Ovary (tissue), 9 donors: ENCODE data around the gene ZNF747. TPM values are rescaled to one million over a fixed set of nuclear protein-coding genes. Genes with fewer than 3 reads are reported as not detected.

ENCODE experiments used
- DNase-seq, 5 donors: peaks; one replicate each; pipeline ENCODE4 v3.0.0-alpha.2; 2019 to 2020
- H3K27ac ChIP-seq, 2 donors: fragments of 200-600 bp; one replicate each; pipeline versions ENCODE4 v1.5.1 to v1.8.0; 2019 to 2022
- H3K27me3 ChIP-seq: fragments of 200-600 bp; one replicate; pipeline ENCODE4 v1.8.0; 2022
- H3K36me3 ChIP-seq: fragments of 200-600 bp; sonication (generic); one replicate; pipeline ENCODE4 v1.5.1; 2019
- H3K4me1 ChIP-seq: one replicate; pipeline ENCODE4 v1.8.1; 2013; ENCODE audit warnings: mild to moderate bottlenecking, moderate library complexity; ENCODE audit not compliant: insufficient read depth
- H3K4me3 ChIP-seq: fragments of 200-600 bp; sonication (generic); one replicate; pipeline ENCODE4 v1.5.1; 2017
- H3K9me3 ChIP-seq, 2 donors: fragments of 200-600 bp in 1 of 2; sonication (generic) in 1 of 2; one replicate each; pipeline versions ENCODE4 v1.5.1 to v1.8.1; 2013 to 2019; ENCODE audit warnings: mild to moderate bottlenecking in 1 of 2, moderate library complexity in 1 of 2
- CTCF ChIP-seq, 3 donors: fragments of 450-650 bp in 2 of 3; fragments of 200-600 bp in 1 of 3; IDR thresholded peaks; one replicate each; pipeline versions ENCODE4 v1.5.1 to v1.8.0; 2016 to 2022; ENCODE audit warnings: antibody characterized with exemption in 3 of 3, mild to moderate bottlenecking in 1 of 3
- EP300 ChIP-seq: sonication (generic); formaldehyde crosslinking; IDR thresholded peaks from one replicate; pipeline ENCODE4 v1.6.1; 2017; ENCODE audit warnings: antibody characterized with exemption
- POLR2A ChIP-seq: fragments of 450-650 bp; IDR thresholded peaks from one replicate; pipeline ENCODE4 v1.6.1; 2017; ENCODE audit warnings: antibody characterized with exemption, mild to moderate bottlenecking, moderate library complexity
- WGBS, 3 donors: extraction: QIAGEN DNeasy Blood & Tissue Kit in 1 of 3; methylation state at CpG; one replicate each; pipeline versions ENCODE4 v1.1.5 to v1.1.7; 2013 to 2017; 5-methylcytosine and 5-hydroxymethylcytosine counted together
- intact Hi-C, 4 donors: fragments of 100-400 bp; cut with DNase I; formaldehyde crosslinking; loops; one replicate each; pipeline versions ENCODE4 v1.11.0 to v1.15.1; 2022 to 2023
- polyA plus RNA-seq, 2 donors: library from polyadenylated mRNA; stranded (reverse); fragments of 200-250 nt in 1 of 2; fragments of 350-450 nt in 1 of 2; fragmentation: Illumina TruSeq in 1 of 2; extraction: RNeasy Lipid Tissue Mini Kit (QIAGEN cat#74804) in 1 of 2; gene quantifications; one replicate each; pipeline ENCODE4 v1.2.3, GENCODE V29; 2013 to 2014
- total RNA-seq, 7 donors: library from RNA; depleted of rRNA in 2 of 7; stranded (reverse); fragments of >200 nt in 2 of 7; fragmentation: NEBNext Ultra II Directional in 3 of 7; extraction: Animal tissue kit (Norgen Biotek cat#: 25700) in 3 of 7; gene quantifications; one replicate each; pipeline versions ENCODE4 v1.1.0 to v1.2.4, GENCODE V29; 2016 to 2023
- donor health status: DM: no; HTN: no; CAD: no; lungs with moderate emphysema.
- donor health status: DM: no; HTN: no; CAD: no.
- donor health status: Bipolar disorder and iron deficiency.
- donor health status: DM: yes; HTN: yes; CAD: no.
- donor health status: DM: no; HTN: no; CAD: no.
- donor health status: DM: yes; HTN: yes; CAD: no.

The ZNF747 gene
- total and polyA plus RNA-seq, 9 donors, result 8.4 to 19.2 (median 12.8) TPM

- intact Hi-C loops, result loop anchor here in 2 of 4 donors (10.0 kb wide), 2 partner anchors 94 to 444 kb away; partner anchors contain the start of gene DCTPP1 (in 1 of the 2)
- Histone ChIP-seq H3K4me3 (no peak overlapping the region), H3K27ac (peak overlapping the region in 1 of 2 donors; percentile 97), H3K27me3 (no peaks in the 10 kb centered on the region), H3K36me3 (no peaks in the 10 kb centered on the region), H3K9me3 (no peaks in the 10 kb centered on the region), H3K4me1 (peaks cover 8% of the 10 kb centered on the region)
- 58 to 71% (median 66%) methylated on average over 4 of the region's 4 CpGs for WGBS, 3 donors
- no peak for TF ChIP-seq POLR2A
- no peak for TF ChIP-seq EP300
- DNase-seq, result no peak
Observed at GRCh38 chr16:30528799-30529457, 5.7 kb downstream of the ZNF747 start.

DNA sequence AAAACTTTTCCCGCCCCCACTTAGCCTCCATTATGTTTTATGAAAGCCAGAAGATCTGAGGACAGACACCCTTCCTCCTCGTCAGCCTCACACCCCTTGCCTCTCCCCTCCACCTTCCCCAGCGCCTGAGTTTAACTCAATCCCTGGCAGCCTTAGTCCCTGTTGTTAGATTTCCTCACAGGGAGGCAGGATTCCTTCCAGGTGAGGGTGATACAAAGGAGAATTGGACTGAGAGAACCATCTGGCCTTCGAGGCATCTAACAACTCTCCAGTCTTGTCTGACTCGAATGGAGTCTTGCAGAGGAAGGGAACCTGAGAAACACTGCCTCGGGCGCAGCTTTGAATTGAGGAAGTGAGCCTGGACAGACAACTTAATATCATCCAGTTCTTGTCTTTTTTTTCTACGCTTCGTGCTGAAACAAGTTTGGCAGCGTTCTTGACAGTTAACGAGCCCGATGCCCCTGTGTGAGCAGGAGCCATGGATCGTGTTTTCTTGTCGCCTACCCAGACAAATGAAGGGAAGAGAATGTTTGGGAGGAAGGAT lies 7.0 kb downstream of the ZNF747 start:
- TF ChIP-seq EP300 (no peak), POLR2A (no peak), CTCF (IDR thresholded peaks at IDR 0.05) (peak in 1 of 3 donors; percentile 11)
- H3K36me3 ChIP-seq, result no peaks in the 10 kb centered on the region
- H3K4me3 ChIP-seq, result peak overlapping the region; percentile 26
- H3K27me3 ChIP-seq, result no peaks in the 10 kb centered on the region
- intact Hi-C loops, result loop anchor here in 2 of 4 donors (10.0 kb wide), 2 partner anchors 93 to 443 kb away; partner anchors contain the start of gene DCTPP1 (in 1 of the 2)
- peaks cover 4% of the 10 kb centered on the region for H3K4me1 ChIP-seq
- no peaks in the 10 kb centered on the region for H3K9me3 ChIP-seq
- WGBS, 3 donors, result 15 to 18% (median 16%) methylated on average over 14 of the region's 14 CpGs
- H3K27ac ChIP-seq, result peak overlapping the region in 1 of 2 donors; percentile 97
- no peak for DNase-seq

DNA sequence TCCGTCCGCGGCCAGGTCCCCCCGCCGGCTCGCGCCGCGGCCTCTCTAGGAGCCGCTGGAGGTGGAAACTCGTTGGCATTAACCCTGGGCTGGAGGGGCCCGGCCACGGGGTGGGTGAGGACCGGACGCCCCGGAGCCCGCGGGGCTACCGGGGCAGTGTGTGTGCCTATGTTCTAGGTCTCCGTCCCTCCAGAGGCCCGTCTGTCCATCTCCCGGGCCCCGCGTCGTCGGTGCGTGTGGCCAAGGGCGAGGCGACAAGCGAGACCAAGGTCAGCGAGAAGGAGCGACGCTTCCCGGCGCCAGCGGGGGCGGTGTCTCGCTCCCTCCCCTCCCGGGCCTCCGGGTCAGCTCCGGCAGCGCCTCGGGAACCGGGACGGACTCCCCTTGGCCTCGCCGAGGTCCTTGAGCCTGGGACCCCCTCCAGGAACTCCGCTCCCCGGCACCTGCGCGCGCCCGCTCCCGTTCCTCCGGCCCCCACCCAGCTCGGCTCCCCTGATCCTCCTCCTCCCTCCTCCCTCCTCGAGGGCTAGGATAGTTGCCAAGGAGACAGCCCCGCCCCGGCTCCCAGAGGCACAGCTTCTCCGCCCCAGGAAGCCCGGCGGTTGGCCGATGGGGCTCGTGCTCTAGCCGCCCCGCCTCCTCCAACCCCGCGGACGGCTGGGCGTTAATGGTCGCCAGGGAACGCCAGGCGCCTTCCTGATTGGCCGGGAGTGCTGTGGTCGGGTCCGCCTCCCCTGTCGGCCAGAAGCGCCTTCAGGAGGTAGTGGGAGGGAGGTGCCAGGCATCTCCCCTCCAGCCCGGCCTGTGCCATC lies 7.6 kb downstream of the ZNF747 start:
- no peaks in the 10 kb centered on the region for H3K9me3 ChIP-seq
- H3K36me3 ChIP-seq, result no peaks in the 10 kb centered on the region
- WGBS, 3 donors, result 0 to 1% (median 1%) methylated on average over 66 to 79 of the region's 79 CpGs
- TF ChIP-seq POLR2A (peak; percentile 68), CTCF (IDR thresholded peaks at IDR 0.05) (peak in 2 of 3 donors; percentile 51 to 55), EP300 (no peak)
- peak; percentile 99 for DNase-seq
- intact Hi-C loops, result loop anchor here in 2 of 4 donors (10.0 kb wide), 2 partner anchors 92 to 442 kb away; partner anchors contain the start of gene DCTPP1 (in 1 of the 2)
- H3K27me3 ChIP-seq, result no peaks in the 10 kb centered on the region
- peak overlapping the region; percentile 68 for H3K4me3 ChIP-seq
- H3K4me1 ChIP-seq, result peaks cover 4% of the 10 kb centered on the region
- H3K27ac ChIP-seq, result peak overlapping the region; percentile 96 to 97

- intact Hi-C loops, result loop anchor here in 2 of 4 donors (10.0 kb wide), 2 partner anchors 91 to 441 kb away; partner anchors contain the start of gene DCTPP1 (in 1 of the 2)
- H3K27ac ChIP-seq, result peak within 1 kb of the TSS; percentile 96 to 97
- 1 to 3% (median 1%) methylated on average over 36 to 73 of the region's 73 CpGs for WGBS, 3 donors
- no peak for TF ChIP-seq POLR2A
- TF ChIP-seq CTCF (IDR thresholded peaks at IDR 0.05), result no peak
- no peak for TF ChIP-seq EP300
- no peaks in the 10 kb centered on the region for H3K36me3 ChIP-seq
- DNase-seq, result peak in 4 of 5 donors; percentile 55 to 72 (median 69)
- no peaks in the 10 kb centered on the region for H3K9me3 ChIP-seq
- peaks cover 4% of the 10 kb centered on the region for H3K4me1 ChIP-seq
- no peaks in the 10 kb centered on the region for H3K27me3 ChIP-seq
- peak within 1 kb of the TSS; percentile 68 for H3K4me3 ChIP-seq
Observed at GRCh38 chr16:30526137-30526822, 8.4 kb downstream of the ZNF747 start, which contains the start of gene ZNF768. Gene ZNF768 (minus strand): TSS chr16:30526566. CDS start chr16:30526413, 153 bp downstream.
